GM18519 (cell line): ENCODE data around the gene RBP7.
"Not testable (repeated sequence)": the region's sequence is repeated elsewhere in the genome, so short reads cannot be mapped to it uniquely, and the experiment has no call there.

ENCODE experiments used
- ATAC-seq: cut with Tn5 transposase; IDR thresholded peaks from one replicate; pipeline ENCODE4 v1.9.1; 2021; ENCODE audit warnings: mild to moderate bottlenecking, moderate library complexity; ENCODE audit not compliant: unreplicated experiment, low FRiP score

The RBP7 gene

DNA sequence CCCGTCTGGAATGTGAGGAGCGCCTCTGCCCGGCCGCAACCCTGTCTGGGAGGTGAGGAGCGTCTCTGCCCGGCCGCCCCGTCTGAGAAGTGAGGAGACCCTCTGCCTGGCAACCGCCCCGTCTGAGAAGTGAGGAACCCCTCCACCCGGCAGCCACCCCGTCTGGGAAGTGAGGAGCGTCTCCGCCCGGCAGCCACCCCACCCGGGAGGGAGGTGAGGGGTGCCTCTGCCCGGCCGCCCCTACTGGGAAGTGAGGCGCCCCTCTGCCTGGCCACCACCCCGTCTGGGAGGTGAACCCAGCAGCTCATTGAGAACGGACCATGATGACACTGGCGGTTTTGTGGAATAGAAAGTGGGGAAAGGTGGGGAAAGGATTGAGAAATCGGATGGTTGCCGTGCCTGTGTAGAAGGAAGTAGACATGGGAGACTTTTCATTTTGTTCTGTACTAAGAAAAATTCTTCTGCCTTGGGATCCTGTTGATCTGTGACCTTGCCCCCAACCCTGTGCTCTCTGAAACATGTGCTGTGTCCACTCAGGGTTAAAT lies 32.0 kb downstream of the RBP7 start:
- not testable (repeated sequence) for ATAC-seq

DNA sequence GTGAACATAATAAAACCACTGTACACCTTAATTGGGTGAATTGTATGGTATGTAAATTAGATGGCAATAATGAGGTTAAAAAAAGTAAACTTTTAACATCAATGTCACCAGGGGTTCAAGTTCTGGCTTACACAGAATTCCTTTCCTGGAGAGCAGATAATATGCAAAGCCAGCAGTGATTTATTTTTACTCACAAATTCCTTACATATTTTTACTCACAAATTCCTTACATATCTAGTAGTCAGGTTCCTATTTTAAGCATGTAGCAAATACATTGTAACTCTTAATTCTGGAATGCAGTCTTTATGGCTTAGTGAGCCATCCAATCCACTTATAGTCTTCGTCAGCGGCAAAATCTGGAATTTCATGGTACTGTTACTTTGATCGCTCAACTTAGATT lies 34.4 kb downstream of the RBP7 start:
- no peak for ATAC-seq

DNA sequence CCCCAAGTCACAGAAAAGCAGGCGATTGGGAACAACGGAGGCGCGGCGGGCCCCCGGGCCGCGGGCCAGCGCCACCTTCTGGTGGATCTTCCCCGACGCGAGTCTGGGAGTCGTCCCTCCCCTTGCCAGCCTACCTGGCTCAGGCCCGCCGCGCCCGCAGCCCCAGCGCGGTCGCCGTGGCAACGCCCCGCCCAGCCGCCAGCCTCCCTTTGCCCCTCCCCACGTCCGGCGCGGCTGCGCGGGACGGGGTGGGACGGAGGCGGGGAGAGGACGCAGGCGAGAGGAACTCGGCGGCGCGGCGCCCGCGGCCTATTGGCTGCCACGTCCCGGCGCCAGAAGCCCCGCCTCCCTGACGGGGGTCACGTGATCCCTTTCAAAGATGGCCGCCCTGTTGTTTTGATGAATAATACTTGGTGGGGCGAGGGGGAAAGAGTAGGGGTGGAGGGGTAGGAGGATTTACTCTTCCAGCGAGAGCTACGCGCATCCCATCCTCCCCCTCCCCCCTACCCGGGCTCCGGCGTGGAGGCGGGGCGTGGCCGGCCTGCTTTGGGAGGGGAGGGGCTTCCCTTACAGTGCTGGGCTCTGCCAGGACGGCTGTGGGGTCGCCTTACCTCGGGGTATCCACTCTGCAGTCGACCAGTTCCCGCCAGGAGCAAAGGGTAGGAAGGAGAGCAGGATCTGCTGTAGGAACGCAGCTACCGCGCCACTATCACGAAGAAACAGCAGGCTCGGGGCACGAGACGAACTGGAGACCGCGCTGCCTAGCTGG lies 35.7 kb downstream of the RBP7 start, which contains the start of gene UBE4B:
TSS of gene UBE4B (plus strand) at position 369 of the 769 bp plus-strand sequence. CDS start 713 bp downstream, outside the sequence.
- ATAC-seq = peak; percentile 94

DNA sequence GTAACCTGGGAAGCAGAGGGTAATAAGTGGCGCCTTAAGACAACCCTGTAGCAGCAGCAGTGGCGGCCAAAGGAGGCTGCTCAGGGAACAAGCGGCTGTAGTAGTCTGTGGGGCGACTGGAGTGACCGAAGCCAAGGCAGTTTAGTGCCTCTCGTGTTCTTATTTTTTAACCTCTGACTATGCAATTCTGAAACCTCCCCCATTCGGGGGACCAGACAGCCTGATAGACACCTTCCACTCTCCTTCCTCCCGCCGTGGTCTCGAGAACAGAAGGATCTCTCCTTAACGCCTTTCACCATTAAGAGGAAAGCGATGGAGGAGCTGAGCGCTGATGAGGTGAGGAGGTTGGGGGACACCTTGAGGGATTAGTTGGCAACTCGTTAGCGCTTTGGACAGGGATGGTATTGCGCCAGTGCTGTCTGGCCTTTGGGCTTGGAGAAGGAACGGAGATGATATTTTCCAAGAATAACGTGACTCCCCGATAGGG lies 36.4 kb downstream of the RBP7 start:
- no peak for ATAC-seq

DNA sequence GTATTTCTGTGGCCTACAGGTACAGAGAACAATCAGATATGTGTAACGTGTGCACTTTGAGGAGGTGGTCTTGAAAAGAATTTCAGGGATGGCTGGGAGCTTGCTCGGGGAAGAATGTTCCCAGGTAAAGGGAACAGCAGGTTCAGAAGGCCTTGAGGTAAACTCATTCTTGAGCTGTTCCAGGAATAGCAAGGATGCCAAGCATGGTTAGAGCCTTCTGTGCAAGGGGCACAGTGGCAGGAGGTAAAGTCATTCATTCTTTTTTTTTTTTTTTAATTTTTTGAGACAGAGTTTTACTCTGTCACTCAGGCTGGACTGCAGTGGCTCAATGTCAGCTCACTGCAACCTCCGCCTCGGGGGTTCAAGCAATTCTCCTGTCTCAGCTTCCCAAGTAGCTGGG lies 45.7 kb downstream of the RBP7 start:
- ATAC-seq = no peak

DNA sequence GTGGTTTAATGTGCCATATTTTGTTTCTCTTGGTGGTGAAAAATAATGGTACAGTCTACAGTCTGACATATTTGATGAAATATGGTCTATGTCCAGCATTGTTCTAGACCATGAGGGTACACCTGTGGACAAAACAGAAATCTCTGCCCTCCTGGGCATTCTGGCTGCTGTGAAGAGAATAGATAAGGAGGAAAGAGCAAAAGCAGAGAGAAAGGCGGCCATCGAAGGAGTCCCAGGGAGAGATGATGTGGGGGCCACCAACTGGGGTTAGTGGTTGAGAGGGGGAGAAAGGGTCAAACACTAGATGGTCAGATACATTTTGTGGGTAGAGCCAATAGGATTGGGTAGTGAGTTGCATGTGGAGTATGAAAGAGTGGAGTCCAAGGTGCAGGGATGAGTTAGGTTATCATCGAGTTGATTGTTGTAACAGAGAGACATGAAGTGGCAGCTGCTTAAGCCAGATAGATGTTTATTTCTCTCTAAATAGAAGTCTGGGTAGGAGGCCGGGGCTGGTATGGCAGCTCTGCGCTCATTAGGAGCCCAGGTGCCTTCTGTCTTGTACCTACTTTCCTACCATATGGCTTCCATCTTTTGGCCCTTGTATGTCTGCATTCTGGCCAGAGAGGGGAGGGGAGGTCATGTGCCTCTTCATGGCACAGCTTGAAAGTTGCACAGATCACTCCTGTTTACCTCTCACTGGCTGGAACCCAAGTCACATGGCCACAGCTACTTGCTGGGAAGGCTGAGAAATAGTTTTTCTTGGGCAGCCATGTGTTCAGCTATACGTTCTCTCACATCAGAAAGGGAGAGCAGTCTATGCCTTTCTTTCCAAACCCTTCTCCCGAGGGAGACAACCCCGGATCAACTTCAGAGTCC lies 48.7 kb downstream of the RBP7 start:
- no peak for ATAC-seq

DNA sequence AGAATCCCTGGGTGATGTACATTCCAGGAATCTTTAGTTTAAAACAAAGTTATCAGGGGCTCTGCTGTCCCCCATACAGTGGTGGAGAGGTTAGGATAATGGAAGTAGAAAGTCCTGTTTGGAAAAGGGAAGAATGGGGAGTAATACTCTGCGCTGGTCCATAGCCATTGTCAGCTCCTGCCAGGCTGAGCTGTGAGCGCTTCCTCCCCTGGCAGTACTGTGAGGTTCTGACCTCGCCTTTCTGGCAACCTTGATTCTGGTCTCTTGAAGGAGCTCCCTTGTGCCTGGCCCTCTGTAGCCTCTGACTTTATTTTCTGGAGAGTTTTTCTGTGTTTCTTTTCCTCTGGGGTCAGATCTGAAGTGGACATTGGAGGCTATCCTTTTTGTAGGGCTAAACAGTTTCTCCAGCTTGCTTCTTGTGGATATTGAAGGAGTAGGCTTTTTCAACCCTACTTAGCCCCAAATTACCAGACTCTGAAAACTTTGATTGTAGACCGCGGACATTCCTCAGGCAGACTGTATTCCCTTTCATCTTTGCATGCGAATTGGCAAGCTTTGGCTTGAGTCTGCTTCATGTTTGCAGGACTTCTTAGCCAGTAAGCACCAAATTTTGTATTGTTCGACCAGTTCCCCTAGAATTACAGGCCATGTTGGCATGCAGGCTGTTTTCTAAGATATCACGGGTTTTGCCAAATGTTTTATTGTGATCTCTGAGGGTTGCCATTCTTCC lies 49.5 kb downstream of the RBP7 start:
- ATAC-seq = no peak

DNA sequence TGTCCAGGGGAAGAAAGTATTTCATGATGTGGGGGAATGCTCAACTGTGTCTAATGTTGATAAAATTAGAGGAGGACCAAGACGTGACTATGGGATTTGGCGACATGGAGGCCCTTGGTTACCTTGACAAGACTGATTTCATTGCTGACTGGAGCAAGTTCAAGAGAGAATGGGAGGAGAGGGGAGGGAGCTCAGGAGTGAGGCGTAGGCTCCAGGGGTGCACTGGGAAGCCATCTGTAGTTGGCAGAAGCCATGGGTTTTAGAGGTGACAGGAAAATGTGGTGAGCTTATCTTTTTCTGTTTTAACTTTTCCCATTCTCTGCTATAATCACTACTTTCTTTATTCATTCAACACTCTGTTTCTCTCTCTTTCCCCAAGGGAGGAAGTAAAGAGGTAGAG lies 51.6 kb downstream of the RBP7 start:
- ATAC-seq = no peak

DNA sequence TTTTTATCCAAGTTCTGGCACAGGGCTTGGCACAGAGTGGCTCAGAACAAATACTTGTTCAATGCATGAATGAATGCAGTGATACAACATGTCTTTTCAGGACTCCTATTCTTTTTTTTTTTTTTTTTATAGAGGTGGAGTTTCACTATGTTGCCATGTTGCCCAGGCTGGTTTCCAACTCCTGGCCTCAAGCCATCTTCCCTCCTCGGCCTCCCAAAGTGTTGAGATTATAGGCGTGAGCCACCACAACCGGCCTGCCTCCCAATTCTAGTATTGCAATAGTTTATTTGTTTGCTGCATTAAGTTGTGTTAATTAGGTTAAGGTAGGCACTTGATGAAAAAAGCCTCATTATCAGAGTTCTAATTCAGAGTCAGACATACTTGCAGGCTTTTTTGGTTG lies 53.6 kb downstream of the RBP7 start:
- no peak for ATAC-seq

DNA sequence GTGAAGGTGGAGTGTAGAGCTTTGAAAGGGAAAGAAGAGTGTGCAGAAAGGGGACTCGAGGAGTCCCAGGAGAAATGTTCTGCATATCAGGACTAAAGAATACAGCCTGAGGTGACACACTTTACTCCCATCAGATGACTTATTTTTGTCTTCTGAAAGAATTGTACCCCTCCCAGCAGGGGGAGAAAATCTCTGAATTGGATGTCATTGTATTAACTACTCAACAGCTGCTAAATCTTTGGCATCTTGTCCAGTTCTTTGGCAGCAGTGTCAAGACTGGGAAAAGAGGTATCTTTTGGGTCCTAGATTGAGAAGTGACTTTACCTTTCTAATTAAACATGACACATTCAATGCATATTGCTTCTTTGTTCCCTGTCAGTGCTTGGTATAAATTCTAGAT lies 54.6 kb downstream of the RBP7 start:
- no peak for ATAC-seq

DNA sequence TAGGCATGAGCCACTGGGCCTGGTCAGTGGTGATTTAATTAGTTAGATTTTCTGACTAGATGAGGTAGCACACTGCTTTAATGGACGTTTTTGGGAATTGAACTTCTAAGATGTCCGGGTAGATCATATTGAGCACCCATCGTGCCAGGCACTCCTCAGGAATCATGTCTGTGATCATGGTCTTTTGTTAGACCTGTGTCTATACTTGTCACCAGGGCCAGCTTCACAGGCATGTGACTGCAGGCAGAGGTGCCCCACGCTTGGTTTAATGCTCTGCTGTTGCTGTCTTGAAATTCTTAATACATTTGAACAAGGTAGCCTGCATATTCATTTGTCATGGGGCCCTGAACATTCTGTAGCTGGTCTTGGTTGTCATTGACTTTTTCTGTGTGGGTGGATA lies 55.3 kb downstream of the RBP7 start:
- ATAC-seq = no peak

DNA sequence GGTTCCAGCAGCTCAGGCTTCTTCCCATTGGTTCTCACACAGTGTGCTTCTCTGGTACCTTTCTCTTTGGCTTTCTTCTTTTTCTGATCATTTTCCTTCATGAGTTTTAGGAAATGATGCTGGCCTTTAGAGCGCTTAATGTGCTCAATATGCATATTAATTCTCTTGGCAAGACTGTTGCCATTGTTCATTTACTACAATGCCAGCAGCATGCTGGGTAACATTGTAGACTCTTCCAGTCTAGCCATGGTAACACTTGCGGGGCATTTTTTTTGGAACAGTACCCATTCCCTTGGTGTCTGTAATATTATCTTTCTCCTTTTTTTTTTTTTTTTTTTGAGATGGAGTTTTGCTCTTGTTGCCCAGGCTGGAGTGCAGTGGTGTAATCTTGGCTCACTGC lies 57.4 kb downstream of the RBP7 start:
- no peak for ATAC-seq

DNA sequence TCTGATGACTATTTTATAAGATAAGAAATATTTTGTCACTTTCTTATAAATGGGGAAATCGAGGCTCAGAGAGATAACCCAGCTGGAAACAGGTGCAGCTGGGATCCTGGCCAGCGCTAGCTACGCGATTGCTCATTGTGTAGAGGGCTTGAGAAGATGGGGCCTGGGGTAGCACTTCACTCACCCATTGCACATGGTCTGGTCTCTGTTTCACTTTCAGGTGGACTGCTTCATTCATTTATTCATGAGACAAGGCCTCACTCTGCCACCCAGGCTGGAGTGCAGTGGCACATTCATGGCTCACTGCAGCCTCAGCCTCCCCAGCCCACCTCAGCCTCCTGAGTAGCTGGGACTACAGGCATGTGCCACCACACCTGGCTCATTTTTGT lies 59.6 kb downstream of the RBP7 start:
- ATAC-seq = no peak

DNA sequence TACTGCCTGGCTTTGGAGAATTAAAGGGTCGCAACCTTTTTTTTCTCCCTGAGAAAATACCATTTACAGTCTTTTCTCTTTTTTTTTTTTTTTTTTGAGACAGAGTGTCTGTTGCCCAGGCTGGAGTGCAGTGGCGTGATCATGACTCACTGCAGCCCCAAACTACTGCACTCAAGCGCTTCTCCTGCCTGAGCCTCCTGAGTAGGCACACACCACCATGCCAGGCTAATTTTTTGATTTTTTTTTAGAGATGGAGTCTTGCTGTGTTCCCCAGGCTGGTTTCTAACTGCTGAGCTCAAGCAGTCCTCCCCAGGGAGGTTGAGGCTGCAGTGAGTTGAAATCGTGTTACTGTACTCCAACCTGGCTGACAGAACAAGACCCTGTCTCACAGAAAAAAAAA lies 60.3 kb downstream of the RBP7 start:
- no peak for ATAC-seq

DNA sequence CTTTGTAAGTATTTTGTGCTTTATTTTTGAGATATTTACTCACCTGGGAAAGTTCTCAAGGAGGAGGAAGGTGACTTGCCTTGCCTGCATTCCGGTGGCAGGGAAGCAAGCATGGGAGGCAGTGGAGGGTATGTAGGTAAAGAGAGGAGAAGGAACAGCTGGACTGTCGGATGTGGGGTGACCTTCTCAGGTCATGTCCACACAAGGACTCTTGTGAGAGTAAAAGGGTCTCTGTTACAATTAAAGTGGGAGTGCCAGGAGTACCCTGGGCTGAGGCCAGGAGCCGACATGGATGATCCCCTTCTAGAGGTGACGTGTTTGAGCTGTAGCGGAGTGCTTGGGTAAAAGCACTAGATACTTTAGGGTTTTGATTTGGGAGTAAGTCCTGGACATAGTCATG lies 60.8 kb downstream of the RBP7 start:
- ATAC-seq = no peak

DNA sequence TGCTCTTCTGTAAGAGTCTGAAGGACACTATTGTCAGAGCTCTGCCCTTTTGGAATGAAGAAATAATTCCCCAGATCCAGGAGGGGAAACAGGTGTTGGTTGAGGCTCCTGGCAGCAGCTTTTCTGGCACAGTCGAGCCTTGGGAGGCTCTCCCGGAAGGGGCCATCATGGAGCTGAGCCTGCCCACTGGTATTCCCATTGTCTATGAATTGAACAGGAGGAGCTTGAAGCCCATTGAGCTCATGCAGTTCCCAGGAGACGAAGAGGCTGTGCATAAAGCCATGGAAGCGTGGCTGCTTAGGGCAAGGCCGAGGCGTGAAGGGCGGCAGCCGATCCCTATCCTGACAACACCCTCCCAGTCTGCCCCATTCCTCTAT lies 62.3 kb downstream of the RBP7 start:
- no peak for ATAC-seq

DNA sequence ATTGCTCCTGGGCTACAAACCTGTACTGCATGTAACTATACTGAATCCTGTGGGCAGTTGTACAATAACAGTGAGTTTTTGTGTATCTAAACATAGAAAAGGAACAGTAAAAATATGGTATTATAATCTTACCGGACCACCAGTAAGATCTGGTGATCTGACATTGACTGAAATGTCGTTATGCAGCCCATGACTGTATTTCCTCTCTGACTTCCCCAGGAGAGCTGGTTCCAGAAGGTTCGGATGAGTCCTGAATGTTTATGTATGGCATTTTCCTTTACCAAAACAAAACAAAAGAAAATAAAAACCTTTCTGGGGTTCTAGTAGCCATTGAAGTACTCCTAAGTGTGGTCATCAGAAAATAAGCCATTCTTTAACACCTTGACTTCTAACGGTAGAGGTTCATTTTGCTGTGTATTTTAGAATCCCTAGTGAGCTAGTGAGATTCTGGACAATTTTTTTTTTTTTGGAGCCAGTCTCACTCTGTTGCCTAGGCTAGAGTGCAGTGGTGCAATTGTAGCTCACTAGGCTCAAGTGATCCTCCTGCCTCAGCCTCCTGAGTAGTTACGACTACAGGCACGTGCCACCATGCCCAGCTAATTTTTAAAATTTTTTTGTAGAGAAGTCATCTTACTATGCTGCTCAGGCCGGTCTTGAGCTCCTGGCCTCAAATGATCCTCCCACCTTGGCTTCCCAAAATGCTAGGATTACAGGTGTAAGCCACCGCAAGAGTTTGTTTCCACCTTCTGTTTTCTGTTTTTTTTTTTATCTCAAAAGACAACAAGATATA lies 63.5 kb downstream of the RBP7 start:
- no peak for ATAC-seq

DNA sequence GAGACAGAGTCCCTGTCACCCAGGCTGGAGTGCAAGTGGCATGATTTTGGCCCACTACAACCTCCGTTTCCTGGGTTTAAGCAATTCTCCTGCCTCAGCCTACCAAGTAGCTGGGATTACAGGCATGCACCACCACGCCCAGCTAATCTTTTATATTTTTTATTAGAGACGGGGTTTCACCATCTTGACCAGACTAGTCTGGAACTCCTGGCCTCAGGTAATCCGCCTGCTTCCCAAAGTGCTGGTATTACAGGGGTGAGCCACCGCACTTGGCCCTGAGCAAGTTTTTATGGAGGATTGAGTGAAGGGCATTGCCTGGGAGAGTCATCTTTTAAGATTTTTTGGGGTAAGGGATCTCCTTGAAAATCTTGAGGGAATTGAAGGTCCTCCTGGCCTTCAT lies 64.2 kb downstream of the RBP7 start:
- ATAC-seq = no peak

DNA sequence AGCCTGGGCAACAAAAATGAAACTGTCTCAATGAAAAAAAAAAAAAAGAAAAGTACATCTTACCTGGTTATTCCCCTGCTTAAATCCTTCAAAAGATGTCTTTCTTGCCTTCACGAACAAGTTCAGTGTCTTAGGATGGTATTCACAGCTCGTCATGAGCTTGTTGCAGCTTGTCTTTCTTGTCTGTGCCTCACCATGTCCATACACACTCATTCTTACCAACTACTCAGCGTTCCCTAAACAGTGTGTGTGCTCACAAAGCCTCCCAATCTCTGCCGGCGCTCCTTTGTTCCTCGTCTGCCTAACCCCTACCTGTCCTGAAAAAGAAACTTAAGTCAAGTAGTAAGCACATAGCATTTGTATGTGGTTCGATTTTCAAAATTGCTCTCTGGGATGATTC lies 66.8 kb downstream of the RBP7 start:
- no peak for ATAC-seq
